Left kidney (tissue), 2 donors: ENCODE data around the gene KY. TPM values are rescaled to one million over a fixed set of nuclear protein-coding genes. Genes with fewer than 3 reads are reported as not detected.
A peak's percentile ranks its signal among the peaks of the same experiment; 100 is the strongest.

ENCODE experiments used
- DNase-seq: peaks from one replicate; pipeline ENCODE4 v3.0.0-alpha.2; 2013
- polyA plus RNA-seq: library from polyadenylated mRNA; unstranded; fragments of 120-200 nt; gene quantifications from one replicate; pipeline ENCODE4 v1.2.1, GENCODE V29; 2013; ENCODE audit not compliant: insufficient read length

KY gene
- polyA plus RNA-seq, 1 donor = 1.6 TPM

DNA sequence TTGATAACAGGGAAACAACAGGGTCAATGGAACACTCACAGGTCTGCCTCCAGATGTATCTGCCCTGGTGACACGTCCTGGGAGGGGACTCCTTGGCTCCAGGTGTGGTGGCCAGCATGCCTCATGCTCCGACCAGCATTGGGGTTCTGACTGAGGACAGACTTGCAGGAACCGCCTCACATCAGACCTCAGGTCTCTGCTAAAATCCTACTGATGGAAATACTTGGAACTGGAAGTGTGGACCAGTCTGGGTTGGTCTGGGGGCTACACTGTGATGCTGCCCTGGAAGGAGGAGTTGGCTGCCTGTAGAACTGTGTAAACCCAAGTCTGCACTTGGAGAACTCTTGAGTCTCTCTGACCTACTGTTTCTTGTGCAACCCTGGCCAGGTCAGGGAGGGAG lies 17.1 kb upstream of the KY start:
- DNase-seq = no peak

DNA sequence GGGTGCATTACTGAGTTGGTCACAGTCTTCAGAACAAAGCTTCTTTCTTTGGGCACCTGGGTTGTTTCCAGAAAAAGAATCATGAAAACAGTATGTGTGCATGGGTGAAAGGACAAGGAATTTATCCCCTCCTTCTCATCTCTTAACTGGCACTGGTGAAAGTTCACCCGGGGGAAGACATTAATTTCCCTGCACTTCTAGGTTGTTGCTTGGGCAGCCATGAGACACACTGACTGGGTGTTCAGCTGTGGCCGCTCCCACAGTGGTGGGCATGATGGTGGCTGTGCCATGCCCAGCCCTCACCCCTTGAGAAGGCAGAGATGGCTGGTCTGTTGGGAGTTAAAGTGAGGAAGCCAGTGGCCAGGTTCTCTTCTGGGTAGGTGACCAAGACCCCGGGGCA lies 16.6 kb upstream of the KY start:
- DNase-seq = no peak

- DNase-seq = no peak
Observed at GRCh38 chr3:134666885-134667284, 16.1 kb upstream of the KY start.

DNA sequence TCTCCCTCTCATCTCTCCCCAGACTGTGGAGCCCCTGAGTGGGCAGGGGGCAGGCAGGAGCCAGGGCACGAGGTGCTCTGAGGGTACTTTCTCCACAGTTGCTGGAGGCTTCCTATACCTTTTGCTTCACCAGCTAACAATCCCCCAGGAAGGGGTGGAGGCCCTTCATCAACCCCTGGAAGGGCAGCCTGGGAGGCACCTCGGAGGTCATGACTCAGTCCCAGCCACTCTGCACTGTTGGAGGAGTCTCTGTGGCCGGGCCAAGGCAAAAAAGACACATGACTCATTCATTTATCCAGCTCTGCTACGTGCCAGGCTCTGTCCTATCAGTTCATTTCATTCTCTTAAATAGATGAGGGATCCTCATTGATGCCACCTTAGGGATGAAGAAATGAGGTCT lies 15.6 kb upstream of the KY start:
- DNase-seq = no peak

DNA sequence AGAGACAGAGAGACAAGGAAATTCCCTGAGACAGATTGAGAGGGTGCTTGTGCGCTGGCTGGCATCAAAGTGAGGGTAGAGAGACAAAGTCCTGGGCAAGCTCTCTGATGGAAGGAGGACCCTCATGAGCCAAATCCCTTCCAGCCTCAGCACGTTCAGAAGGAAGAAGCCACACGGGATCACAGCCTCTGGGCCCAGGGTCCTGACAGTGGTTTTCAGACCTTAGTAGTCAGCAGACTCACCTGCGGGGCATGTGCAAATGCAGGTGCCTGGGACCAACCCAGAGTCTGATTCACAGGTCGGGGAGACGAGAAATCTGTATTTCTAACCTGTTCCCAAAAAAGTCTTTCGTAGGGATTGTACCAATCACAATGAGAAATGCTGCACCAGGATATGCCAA lies 15.2 kb upstream of the KY start:
- DNase-seq = no peak

GRCh38 chr3:134665243-134665642 lies 14.4 kb upstream of the KY start:
- no peak for DNase-seq

GRCh38 chr3:134663721-134664456 lies 13.1 kb upstream of the KY start:
- peak; percentile 33 for DNase-seq

GRCh38 chr3:134660046-134660441 lies 9.2 kb upstream of the KY start:
- no peak for DNase-seq

DNA sequence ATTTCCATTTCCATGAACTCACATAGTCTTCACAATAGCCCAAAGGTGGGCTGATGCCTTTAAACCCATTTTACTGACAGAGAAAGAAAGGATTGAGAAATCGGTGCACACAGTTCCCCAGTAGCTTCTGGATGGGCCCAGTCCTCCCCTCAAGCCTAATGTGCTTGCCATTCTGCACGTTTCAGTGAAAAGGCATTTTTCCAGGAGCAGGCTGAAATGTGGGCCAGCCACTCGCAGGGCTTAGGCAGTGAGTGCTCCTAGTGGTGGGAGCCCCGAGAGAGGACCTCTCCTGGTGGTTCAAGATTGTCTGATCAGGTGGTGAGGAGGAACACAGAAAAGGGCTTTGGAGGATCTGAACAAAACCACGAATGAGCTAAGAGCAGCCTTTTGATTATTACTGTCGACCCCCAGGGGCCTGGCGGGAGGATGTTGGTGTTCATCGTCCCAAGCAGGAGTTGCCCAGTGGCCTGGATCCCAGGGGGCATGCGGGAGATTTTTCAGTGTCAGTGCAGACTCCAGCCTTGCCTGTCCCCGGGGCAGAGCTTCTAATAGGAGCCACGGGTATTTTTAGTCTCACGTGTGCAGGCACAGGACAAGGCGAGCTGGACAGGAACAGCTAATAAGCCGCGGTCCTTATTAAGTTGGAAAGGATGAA lies 8.7 kb upstream of the KY start:
- DNase-seq = no peak

- DNase-seq = no peak
Observed at GRCh38 chr3:134658555-134658954, 7.7 kb upstream of the KY start.

DNA sequence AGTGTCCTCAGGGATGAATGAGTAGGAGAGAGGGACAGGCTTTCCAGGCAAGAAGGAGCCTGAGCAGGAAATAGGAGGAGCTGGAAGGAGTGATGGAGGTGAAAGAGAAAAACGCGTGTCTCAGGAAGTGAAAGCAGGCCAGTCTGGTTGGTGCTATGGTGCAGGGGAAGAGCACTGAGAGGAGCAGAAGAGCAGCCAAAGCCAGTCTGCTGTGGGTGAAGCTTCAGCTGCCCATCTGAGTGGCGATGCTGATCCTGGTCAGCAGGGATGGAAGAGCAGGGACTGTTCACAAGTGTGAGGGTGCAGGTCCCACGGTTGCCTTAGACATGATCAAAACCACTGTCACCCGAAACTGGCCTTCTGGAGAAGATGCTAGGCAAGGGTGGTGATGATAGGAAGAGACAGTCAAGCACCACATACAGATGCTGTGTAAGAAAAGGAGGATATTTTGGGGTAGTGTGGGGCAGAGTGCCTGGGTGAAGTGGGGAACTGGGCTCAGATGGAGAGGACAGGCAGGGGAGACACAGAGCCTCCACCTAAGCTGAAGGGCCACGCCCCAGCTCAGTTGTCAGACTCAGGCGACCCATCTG lies 5.5 kb upstream of the KY start:
- no peak for DNase-seq

GRCh38 chr3:134655706-134656105 lies 4.9 kb upstream of the KY start:
- DNase-seq = no peak

- no peak for DNase-seq
Observed at GRCh38 chr3:134654031-134654430, 3.2 kb upstream of the KY start.

DNA sequence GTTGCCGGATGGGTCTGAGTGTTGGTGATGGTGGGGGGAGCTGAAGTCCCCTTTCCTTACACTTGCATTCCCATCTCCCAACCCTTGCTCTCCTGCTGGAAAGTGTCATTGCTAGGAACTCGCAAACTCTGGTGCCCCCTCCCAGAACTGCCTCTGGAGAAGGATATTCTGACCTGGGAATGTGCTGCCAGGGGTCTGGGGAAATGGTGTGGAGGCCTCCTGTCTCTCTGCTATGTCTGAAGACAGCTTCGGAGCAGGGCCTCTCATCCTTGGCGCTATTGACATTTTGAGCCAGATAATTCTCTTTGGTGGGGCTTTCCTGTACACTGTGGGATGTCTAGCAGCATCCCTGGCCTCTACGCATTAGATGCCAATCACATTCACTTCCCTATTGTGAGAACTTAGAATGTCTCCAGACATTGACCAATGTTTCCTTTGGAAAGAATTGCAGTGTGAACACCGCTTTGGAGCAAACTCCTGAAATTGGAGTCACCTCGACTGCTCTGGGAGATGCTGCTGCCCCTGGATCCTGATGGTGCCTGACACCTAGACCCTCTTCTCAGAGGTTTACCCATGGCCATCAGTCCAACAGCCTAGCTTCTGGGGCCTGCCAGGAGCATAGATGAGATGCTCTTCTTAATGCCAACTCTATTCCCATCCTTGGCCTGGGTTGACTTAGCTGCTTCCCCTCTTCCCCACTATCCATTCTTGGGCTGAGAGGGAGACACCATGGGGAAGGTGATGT lies 2.2 kb upstream of the KY start:
- no peak for DNase-seq

DNA sequence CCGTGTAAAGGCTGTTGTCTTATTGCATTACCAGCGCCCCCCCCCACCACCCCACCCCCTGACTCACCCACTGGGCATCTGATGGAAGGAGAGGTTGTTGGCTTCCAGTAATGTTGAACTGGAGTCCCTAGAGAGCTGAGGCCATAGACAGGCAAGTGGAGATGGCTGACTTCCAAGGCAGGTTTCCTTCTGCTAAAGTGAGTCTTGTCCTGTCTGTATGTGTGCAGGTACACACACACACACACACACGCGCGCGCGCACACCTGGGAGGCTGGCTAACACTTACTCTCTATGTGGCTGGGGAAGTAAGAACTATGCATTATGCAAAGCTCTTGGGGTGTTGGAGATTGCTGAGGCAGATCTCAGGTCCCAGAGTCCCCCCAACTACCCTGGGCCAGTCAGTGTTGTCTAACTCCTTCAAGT lies 1.6 kb upstream of the KY start:
- DNase-seq = no peak

GRCh38 chr3:134651347-134652041 lies 672 bp upstream of the KY start:
- peak; percentile 25 for DNase-seq

GRCh38 chr3:134649106-134649705 lies 1.6 kb downstream of the KY start:
- no peak for DNase-seq

DNA sequence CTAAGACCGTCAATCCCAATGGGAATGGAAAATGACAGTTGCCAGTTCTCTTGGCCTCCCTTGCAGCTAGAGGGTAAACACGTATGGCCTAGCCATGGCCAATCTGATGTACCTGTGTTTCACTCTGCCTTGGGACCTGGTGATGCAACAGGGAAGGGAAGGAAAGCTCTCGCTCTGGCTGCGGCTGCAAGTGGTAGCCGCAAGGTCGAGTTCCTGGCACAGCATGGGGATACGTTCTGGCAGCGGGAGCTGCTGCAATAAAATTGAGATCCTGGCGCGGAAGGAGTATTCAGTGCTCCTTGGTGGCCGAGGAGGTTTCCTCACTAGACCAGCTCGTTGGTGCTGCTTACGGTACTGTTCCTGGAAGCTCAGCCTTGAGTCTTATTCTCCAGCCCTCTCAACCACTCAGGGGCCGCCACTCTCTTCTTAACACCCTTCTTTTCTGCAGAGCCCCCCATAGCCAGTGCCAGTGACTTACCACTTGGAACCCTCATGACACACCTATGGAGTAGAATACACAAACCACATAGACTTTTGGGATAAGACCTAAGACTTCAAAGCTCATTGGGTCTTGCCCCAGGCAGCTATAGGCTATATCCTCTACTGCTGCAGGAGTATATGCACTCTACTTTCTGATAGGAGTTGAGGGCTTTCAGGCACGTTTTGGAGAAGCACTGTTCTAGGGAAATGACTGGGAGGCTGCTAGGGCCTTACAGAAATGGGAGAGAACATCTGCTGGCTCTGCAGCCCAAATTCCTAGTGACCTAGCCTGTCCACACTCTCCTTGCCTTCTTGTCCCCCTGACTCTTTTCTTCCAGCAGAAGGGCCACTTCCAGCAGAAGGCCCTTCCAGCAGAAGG lies 2.7 kb downstream of the KY start:
- DNase-seq = no peak

- no peak for DNase-seq
Observed at GRCh38 chr3:134646086-134646485, 4.7 kb downstream of the KY start.

DNA sequence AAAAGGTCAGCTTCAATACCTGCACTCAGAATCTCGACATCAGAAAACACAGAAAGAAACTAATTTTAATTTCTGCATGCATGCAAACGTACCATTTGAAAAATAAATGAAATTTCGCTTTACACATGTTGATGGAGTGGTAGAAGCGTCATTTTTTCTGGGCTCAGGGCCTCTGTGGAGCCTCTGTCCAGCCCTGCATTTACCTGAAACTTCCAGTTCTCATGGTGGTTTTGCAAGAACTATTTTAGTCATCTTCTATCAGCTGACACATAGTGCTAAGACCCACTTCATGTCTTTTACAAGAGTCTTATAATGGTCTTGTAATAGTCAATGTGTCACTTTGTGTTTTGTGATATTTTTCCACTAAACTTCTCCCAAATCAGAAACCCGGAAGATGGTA lies 5.3 kb downstream of the KY start:
- DNase-seq = no peak
